ENCODE measurements around the gene METTL25. TPM values are rescaled to one million over a fixed set of nuclear protein-coding genes. Genes with fewer than 3 reads are reported as not detected.

Gene METTL25
- total RNA-seq, 1 experiment from 2014 or later = 4.1 TPM

DNA sequence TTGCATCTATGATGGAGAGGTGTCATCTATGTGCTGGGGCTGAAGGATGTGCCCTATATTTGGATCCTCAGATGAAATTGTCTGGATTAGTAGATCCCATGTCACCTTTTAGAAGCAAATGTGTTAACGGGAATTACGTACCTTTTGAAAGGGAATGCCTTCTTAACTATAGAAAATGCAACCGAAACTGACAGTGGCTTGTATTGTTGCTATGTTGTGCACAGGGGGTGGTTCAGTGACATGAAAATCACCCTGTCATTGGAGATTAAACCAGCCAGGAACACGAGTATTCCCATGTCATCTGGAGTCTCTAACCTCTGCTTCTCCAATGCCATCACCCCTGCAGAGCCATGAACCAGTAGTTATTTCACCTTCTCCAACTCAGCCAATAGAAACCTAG, 110.2 kb downstream of the METTL25 start:
- Mint-ChIP-seq H3K27ac (ENCODE audit: low read depth, unreplicated experiment) (no peak overlapping the region), H3K4me1 (ENCODE audit: insufficient read depth, unreplicated experiment) (no peaks in the 10 kb centered on the region), H3K4me3 (ENCODE audit: unreplicated experiment) (no peak overlapping the region), H3K27me3 (ENCODE audit: insufficient read depth, unreplicated experiment) (no peaks in the 10 kb centered on the region), H3K9me3 (ENCODE audit: unreplicated experiment) (peaks cover 6% of the 10 kb centered on the region), H3K36me3 (ENCODE audit: insufficient read depth, unreplicated experiment) (no peaks in the 10 kb centered on the region)
- POLR2A ChIA-PET = no interaction called here
- no peak for DNase-seq (ENCODE audit: unreplicated experiment)
- no TSS peak for BruUV-seq (replicated peaks)
- CTCF ChIA-PET = no interaction called here
- intact Hi-C loops (cut with micrococcal nuclease) = no loop called here
- TF ChIP-seq, protein P1, sequence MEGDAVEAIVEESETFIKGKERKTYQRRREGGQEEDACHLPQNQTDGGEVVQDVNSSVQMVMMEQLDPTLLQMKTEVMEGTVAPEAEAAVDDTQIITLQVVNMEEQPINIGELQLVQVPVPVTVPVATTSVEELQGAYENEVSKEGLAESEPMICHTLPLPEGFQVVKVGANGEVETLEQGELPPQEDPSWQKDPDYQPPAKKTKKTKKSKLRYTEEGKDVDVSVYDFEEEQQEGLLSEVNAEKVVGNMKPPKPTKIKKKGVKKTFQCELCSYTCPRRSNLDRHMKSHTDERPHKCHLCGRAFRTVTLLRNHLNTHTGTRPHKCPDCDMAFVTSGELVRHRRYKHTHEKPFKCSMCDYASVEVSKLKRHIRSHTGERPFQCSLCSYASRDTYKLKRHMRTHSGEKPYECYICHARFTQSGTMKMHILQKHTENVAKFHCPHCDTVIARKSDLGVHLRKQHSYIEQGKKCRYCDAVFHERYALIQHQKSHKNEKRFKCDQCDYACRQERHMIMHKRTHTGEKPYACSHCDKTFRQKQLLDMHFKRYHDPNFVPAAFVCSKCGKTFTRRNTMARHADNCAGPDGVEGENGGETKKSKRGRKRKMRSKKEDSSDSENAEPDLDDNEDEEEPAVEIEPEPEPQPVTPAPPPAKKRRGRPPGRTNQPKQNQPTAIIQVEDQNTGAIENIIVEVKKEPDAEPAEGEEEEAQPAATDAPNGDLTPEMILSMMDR (IDR thresholded peaks at IDR 0.05; ENCODE audit: unreplicated experiment) = no peak

DNA sequence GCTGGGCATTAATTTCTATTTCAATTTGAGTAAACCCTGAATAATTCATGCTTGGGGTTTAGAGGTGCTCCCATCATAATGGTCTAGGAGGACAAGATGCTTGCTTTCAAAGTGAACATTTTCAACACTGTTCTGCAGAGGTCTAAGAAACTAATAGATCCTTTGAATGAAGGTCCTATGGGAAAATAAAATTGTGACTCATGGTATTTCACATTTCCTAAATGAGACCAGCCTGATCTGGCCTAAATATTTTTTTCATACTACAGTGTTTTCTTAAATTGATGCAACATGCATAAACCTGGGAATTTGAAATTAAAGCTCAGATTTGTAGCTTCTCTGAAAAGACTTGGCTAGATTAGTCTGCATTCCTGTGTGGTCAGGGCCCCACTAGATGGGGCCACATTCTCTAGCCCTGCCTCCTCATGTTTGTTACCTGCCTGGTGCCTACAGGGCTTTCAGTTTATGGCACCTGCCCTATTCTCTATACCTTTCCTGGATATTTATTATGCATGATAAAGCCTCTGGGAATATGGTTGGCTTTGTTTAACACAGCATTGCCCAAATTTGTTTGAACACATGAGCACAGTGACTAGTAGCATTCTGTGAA, 112.7 kb downstream of the METTL25 start:
- TF ChIP-seq, protein P1 (IDR thresholded peaks at IDR 0.05; ENCODE audit: unreplicated experiment) = no peak
- ChIA-PET POLR2A (no interaction called here), CTCF (interaction anchor here (0.7 to 1.0 kb wide), 2 partner anchors 9 to 12 kb away, joined by 3 to 5 read pairs; no protein-coding TSS in a partner anchor)
- intact Hi-C loops (cut with micrococcal nuclease) = no loop called here
- H3K27me3 Mint-ChIP-seq (ENCODE audit: insufficient read depth, unreplicated experiment) = no peaks in the 10 kb centered on the region
- no peak overlapping the region for H3K27ac Mint-ChIP-seq (ENCODE audit: low read depth, unreplicated experiment)
- peaks cover 6% of the 10 kb centered on the region for H3K9me3 Mint-ChIP-seq (ENCODE audit: unreplicated experiment)
- H3K4me3 Mint-ChIP-seq (ENCODE audit: unreplicated experiment) = no peak overlapping the region
- no TSS peak for BruUV-seq (replicated peaks)
- no peaks in the 10 kb centered on the region for H3K36me3 Mint-ChIP-seq (ENCODE audit: insufficient read depth, unreplicated experiment)
- peaks cover 12% of the 10 kb centered on the region for H3K4me1 Mint-ChIP-seq (ENCODE audit: insufficient read depth, unreplicated experiment)
- no peak for DNase-seq (ENCODE audit: unreplicated experiment)

DNA sequence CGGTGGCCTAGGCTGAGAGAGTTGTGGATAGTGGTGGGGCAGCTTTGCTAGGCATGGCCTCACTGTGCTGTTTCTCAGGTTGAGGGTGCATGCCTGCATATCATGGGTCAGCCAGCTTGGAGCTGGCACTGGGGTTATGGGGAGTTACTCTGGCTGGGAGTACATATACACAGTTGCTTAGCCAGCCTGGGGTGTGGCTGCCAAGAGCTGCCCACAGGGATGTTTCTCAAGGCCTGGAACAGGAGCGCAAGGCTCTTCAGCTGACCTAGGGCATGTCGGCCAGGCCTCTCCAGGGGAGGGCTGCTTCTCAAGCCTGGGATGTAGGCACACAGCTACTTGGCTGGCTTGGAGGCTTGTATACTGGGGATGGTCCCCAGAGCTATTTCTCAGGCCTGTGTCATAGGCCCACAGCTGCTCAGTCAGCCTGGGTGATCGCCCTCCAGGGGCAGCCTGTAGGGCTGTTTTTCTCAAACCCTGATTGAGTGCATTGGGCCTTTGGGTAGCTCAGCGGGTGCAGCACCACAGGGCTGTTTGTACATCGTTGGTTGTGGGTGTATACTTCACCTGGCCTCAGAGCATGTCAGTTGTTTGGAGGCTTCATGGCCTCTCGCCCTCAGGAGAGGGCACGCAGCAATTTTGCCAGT, 114.9 kb downstream of the METTL25 start:
- BruUV-seq (replicated peaks) = no TSS peak

DNA sequence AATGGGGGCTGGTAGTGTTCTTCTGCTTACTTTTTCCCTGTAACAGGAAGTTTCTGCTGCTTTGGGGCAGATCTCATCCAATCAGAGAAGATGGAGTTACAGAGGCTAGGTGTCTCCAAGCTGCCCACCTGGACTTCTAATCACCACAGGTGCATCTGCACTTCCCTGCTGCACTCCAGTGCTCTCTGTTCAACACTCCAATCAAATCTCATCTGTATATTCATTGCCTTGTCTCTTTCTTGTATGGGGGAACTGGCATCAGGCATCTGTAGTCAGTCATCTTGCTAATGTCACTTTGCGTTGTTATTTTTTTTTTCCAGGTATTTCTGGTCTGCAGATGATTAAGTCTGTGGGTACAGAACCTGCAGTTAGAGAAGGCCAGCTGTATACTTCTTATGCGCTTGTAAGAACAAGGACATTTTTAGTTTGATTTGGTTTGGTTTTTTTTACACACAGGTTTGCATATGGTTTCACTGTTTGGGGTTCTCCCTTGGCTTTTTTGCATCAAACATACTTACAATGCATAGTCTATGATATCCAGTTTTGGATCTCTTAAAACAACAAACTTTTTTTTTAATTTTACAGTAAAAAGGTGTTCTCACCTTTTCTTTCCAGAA, 116.0 kb downstream of the METTL25 start:
- Mint-ChIP-seq H3K9me3 (ENCODE audit: unreplicated experiment) (peaks cover 6% of the 10 kb centered on the region), H3K36me3 (ENCODE audit: insufficient read depth, unreplicated experiment) (no peaks in the 10 kb centered on the region), H3K27ac (ENCODE audit: low read depth, unreplicated experiment) (no peak overlapping the region), H3K4me3 (ENCODE audit: unreplicated experiment) (no peak overlapping the region), H3K27me3 (ENCODE audit: insufficient read depth, unreplicated experiment) (no peaks in the 10 kb centered on the region), H3K4me1 (ENCODE audit: insufficient read depth, unreplicated experiment) (peaks cover 12% of the 10 kb centered on the region)
- TF ChIP-seq, protein P1 (IDR thresholded peaks at IDR 0.05; ENCODE audit: unreplicated experiment) = no peak
- CTCF ChIA-PET = interaction anchor here (0.8 kb wide), 1 partner anchor 11 kb away, joined by 3 read pairs; no protein-coding TSS in a partner anchor
- intact Hi-C loops (cut with micrococcal nuclease) = no loop called here
- POLR2A ChIA-PET = no interaction called here
- no peak for DNase-seq (ENCODE audit: unreplicated experiment)
- no TSS peak for BruUV-seq (replicated peaks)

More for the DNA sequence above, 114.9 kb downstream of the METTL25 start:
- no peak overlapping the region for H3K4me3 Mint-ChIP-seq (ENCODE audit: unreplicated experiment)
- H3K36me3 Mint-ChIP-seq (ENCODE audit: insufficient read depth, unreplicated experiment) = no peaks in the 10 kb centered on the region
- ChIA-PET CTCF (interaction anchor here (0.5 kb wide), 1 partner anchor 74 kb away, joined by 3 read pairs; no protein-coding TSS in a partner anchor), POLR2A (no interaction called here)
- H3K9me3 Mint-ChIP-seq (ENCODE audit: unreplicated experiment) = peaks cover 6% of the 10 kb centered on the region
- TF ChIP-seq, protein P1 (IDR thresholded peaks at IDR 0.05; ENCODE audit: unreplicated experiment) = no peak
- H3K27ac Mint-ChIP-seq (ENCODE audit: low read depth, unreplicated experiment) = no peak overlapping the region
- intact Hi-C loops (cut with micrococcal nuclease) = no loop called here
- peaks cover 12% of the 10 kb centered on the region for H3K4me1 Mint-ChIP-seq (ENCODE audit: insufficient read depth, unreplicated experiment)
- DNase-seq (ENCODE audit: unreplicated experiment) = no peak
- H3K27me3 Mint-ChIP-seq (ENCODE audit: insufficient read depth, unreplicated experiment) = no peaks in the 10 kb centered on the region

All from MCF 10A (cell line).